Stomach (tissue), 4 donors: ENCODE data around the gene KCNQ4.

Experiments
- POLR2AphosphoS5 ChIP-seq, 3 donors: sonication (generic); formaldehyde crosslinking; IDR thresholded peaks; one replicate each; pipeline ENCODE4 v1.6.1; 2016; ENCODE audit warnings: antibody characterized with exemption in 3 of 3
- TF ChIP-seq, protein P1 (sequence below), 7 experiments: fragments of 450-650 bp in 4 of 7; fragments of 200-600 bp in 3 of 7; sonication (generic) in 3 of 7; IDR thresholded peaks; one replicate each; pipeline ENCODE4 v1.5.1; 2016 to 2019; ENCODE audit warnings: antibody characterized with exemption in 7 of 7, control low read depth in 2 of 7, mild to moderate bottlenecking in 1 of 7

DNA sequence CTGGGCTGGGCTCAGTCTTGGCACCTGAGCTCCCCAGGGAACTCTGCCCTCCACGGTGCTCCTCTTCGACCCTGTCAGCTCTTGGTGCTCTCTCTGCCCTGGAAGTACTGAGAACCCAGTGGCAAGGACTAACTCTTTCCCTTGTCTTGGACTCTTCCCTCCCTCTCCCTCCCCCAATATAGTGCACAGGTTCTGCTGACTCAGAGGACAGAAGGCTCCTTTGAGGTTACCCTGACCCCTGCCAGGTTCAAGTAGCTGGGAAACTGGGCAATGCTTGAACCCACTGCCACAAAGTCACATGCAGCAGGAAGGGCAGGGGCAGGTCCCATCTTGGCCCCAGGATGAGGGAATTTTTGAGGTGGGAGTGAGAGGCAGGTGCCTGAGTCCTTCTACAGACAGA, 20.3 kb downstream of the KCNQ4 start:
- no peak for TF ChIP-seq POLR2AphosphoS5 (IDR thresholded peaks at IDR 0.05)
- TF ChIP-seq, protein P1, sequence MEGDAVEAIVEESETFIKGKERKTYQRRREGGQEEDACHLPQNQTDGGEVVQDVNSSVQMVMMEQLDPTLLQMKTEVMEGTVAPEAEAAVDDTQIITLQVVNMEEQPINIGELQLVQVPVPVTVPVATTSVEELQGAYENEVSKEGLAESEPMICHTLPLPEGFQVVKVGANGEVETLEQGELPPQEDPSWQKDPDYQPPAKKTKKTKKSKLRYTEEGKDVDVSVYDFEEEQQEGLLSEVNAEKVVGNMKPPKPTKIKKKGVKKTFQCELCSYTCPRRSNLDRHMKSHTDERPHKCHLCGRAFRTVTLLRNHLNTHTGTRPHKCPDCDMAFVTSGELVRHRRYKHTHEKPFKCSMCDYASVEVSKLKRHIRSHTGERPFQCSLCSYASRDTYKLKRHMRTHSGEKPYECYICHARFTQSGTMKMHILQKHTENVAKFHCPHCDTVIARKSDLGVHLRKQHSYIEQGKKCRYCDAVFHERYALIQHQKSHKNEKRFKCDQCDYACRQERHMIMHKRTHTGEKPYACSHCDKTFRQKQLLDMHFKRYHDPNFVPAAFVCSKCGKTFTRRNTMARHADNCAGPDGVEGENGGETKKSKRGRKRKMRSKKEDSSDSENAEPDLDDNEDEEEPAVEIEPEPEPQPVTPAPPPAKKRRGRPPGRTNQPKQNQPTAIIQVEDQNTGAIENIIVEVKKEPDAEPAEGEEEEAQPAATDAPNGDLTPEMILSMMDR (IDR thresholded peaks at IDR 0.05), result no peak
